GM15510 (cell line): Measurements from ENCODE around the gene GIPC1.

ENCODE experiments used
- POLR2A ChIP-seq: IDR thresholded peaks from 3 replicates; pipeline ENCODE4 v1.6.1; 2011; ENCODE audit warnings: borderline replicate concordance; ENCODE audit not compliant: insufficient read length; ENCODE audit errors: extremely low read depth

Gene GIPC1, protein sequence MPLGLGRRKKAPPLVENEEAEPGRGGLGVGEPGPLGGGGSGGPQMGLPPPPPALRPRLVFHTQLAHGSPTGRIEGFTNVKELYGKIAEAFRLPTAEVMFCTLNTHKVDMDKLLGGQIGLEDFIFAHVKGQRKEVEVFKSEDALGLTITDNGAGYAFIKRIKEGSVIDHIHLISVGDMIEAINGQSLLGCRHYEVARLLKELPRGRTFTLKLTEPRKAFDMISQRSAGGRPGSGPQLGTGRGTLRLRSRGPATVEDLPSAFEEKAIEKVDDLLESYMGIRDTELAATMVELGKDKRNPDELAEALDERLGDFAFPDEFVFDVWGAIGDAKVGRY

DNA sequence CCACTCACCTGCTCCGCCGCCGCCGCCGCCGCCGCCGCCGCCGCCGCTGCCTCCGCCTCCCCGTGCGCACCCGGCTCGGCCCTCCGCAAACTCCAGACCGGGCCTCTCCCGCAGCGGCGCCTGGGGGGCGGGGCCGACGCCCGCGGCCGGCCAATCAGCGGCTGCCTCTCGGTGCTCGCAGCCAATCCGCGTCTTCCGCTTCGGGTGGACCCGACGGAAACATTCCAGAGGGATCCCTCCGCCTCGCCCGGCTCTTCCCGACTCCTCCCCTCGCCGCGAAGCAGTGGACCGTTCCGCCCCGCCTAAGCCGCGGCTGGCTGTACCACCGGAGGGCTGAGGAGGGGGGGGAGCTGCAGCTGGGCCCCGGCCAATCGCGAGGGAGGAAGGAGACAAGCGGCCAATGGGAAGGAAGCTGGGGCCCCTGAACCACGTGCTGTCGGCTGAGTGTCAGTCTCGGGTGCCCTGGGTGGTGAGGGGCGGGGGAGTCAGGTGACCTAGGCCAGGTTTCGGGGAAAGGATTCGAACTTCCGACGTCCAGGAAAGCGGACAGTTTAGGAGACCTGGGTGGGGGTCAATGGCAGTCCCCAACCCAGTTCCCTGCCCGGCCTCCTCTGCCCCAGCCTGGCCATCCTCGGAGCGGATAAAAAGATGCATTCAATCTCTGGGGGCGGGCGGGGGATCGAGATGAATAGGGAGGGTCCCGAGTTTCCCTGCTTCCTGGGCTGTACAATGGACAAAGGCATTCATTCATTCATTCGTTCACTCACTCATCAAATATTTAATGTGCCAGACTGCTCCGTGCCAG lies at the start of gene GIPC1:
Gene GIPC1, minus strand, starts transcription at position 99 of the 805 bp plus-strand sequence. CDS start 13,151 bp downstream, outside the sequence.
- peak; percentile 31 for TF ChIP-seq POLR2A

DNA sequence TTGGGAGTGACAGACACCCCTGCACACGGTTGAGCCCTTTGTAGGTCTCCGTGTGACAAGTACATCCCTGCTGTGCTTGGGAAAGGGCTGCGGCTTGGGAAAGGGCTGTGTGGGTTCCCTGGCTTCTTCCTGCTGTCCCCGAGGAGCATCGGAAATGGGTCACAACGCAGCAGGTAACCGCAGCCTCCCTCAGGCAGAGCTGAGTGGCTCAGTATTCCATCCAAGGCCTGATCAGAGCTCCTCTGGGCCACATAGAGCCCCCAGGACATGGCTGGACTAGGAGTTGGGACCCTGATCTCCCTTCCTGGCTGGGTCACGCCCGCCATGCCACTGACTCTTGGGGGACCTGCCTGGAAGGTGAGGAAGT lies 49.8 kb upstream of the GIPC1 start:
- TF ChIP-seq POLR2A, result no peak

DNA sequence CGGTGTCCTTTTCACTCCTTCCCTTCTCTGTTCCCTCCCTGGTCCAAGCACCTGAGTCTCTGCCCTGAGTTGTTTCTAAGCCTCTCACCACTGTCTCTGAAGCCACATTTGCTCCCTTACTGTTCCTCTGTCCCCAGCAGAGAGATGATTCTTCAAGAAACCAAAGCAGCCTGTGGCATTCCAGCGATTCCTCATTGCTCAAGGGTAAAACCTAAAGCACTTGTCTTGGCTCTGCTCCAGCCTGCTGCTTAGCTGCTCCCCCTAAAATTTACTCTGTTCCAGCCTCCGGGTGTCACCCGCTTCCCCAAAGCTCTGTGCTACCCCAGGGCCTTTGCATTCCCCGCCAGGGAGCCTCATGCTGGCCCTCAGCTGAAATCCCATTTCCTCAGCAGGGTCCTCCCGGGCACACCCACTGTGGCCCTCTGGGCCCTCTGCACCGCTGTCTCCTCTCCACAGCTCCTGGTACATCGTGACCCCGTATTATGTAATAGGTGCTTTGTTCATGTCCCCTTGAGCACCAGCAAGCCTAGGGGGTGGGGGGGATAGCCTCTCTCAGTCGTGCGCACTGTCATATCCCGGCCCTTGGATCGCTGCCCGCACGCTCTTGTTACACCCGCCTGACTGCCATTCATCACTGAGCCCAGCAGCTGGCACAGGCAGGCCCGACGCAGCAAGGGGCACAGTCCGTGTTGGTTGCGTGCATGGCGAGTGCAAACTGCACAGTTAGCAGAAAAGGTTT lies 49.2 kb upstream of the GIPC1 start:
- no peak for TF ChIP-seq POLR2A

DNA sequence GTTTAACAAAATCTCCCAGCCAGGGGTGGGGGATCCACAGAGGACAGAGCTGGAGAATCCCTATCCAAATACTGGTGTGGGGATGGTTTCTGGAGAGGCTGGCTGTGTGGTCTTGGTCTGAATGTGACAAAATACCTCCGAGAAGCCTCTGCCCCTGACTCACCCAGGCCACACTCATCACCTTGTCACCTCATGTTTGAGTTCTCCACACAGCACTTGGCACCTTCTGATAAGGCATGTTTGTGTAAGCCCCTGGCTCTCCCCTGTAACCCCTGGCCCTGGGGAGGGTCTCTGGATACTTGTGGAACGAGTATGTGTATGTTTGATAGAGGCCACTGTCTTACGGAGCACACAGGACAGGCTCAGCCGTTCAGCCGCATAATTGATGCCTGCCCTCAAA lies 48.1 kb upstream of the GIPC1 start:
- no peak for TF ChIP-seq POLR2A

DNA sequence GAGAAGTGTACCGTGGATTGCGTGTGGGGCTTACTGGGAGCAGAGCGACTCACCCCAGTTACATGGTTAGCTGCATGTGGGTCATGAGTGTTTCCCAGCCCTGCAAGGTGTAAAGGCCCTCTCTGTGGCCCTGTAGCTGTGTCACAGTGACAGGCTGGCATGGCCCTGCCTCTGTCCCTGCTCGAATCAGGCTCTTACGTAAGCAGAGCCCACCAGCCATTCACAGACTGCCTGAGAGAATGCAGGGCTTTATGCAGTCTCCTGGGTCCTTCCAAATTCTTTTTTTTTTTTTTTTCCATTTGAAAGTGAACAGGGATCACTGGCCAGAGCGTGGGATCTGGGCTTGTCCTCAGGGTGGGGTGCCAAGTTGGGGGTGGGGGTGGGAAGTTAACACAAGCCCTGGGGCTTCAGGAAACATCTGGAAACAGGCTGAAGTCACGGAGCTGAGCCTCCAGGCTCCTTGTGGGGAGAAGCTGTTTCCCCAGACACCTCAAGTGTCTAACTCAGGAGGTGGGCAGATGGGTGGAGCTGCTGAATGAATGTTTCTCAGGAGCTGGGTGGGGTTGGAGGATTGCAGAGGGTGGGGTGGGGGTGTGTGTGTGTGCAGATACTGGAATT lies 46.9 kb upstream of the GIPC1 start:
- no peak for TF ChIP-seq POLR2A

DNA sequence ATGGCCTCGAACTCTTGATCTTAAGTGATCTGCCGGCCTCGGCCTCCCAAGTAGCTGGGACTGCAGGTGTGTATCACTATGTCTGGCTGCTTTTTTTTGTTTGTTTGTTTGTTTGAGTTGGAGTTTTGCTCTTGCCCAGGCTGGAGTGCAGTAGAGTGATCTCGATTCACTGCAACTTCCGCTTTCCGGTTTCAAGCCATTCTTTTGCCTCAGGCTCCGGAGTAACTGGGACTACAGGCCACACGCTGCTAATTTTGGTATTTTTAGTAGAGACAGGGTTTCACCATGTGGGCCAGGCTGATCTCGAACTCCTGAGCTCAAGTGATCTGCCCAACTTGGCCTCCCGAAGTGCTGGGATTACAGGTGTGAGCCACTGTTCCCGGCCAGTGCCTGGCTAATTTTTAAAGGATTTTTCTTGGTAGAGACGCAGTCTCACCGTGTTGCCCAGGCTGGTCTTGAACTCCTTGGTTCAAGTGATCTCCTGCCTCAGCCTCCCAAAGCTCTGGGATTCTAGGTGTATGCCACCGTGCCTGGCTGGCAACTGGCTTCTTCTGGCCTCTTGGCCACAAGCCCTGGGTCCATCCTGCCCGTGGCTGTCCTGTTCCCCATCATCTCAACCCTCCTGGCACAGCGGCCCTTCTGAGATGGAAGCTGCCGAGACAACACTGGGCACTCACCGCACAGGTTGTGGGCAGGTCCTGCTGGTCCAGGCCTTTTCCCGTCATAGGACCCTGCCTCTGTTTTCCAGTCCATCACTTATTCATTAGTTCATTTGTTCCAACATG lies 45.0 kb upstream of the GIPC1 start:
- no peak for TF ChIP-seq POLR2A

DNA sequence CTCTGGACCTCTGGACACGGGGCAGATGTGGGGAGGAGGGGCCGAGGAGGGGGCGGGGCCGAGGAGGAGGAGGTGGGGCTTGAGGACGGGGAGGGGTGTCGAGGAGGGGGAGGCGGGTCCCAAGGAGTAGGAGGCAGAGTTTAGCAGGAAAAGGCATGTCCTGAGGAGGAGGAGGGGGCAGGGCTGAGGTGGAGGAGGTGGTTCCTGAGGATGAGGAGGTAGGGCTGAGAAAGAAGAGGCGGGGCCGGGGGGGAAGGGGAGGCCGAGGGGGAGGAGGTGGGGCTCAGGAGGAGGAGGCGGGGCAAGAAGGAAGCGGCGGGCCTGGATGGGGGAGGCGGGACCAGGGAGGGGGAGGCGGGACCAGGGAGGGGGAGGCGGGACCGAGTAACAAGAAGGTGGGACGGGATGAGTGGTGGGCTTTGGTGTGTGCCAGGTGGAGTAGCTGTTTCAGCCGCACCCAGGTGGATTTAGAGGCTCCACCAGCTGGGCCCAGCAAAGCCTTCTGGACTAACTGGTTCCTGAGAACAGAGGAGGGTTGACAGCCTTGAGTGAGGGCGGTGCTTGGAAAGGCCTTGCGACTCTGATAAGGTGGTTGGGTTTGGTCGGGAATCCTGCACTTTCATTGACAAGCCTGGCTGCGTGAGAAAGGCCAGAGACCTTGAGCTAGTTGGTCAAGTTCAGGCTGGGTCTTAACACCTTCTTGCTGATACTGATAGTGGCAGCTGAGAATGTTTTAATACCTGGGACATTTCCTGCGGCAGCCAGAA lies 41.2 kb upstream of the GIPC1 start:
- TF ChIP-seq POLR2A, result no peak

DNA sequence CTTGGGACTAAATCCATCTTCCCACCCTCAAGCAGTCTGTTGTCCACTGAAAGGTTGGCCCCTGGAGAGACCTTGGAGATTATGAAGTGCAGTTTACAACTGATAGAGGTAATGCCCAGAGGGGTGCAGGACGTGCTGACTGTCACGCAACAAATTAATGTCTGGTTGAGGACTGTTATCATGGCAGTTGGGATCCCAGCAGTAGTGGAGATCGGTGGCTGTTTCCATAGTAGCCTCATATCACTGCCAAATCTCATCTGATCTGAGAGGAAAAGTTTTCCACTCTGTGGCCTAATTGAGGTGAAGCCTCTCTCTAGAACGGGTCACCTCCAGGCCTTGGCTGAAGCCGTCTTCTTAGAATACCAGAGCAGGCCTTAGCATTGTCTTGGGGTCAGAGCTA lies 37.5 kb upstream of the GIPC1 start:
- TF ChIP-seq POLR2A, result no peak

DNA sequence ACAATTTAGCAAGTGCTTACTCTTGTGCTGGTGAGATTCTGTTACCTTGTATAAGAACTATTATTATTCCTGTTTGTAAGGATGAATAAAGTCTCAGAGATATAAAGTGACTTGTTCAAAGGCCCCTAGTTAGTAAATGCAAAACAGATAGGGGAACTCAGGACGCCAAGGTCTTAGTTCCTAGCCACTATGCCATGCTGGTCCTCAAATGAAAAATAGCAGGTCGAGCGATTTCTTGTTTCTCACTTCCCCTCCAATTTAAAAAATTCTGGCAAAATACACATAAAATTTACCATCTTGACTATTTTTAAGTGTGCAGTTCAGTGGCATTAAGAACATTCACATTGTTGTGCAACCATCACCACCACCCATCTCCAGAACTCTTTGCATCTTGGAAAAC lies 34.6 kb upstream of the GIPC1 start:
- no peak for TF ChIP-seq POLR2A

DNA sequence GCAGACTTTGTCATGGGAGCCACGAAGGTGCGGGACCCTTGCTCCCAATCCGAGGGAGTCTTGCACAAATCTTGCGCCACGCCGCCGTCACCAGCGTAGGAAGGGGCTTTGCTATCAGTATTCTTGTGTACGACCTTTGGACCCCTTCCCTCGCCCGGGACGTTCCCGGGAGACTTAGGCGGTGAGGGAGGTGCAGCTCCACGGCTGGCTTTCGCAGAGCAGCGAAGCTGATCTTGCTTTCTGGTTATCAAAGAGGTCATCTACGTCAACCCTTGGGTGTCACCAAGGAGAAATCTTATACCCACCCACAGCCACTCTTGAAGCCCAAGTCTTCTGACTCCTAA lies 34.0 kb upstream of the GIPC1 start:
- TF ChIP-seq POLR2A, result no peak

DNA sequence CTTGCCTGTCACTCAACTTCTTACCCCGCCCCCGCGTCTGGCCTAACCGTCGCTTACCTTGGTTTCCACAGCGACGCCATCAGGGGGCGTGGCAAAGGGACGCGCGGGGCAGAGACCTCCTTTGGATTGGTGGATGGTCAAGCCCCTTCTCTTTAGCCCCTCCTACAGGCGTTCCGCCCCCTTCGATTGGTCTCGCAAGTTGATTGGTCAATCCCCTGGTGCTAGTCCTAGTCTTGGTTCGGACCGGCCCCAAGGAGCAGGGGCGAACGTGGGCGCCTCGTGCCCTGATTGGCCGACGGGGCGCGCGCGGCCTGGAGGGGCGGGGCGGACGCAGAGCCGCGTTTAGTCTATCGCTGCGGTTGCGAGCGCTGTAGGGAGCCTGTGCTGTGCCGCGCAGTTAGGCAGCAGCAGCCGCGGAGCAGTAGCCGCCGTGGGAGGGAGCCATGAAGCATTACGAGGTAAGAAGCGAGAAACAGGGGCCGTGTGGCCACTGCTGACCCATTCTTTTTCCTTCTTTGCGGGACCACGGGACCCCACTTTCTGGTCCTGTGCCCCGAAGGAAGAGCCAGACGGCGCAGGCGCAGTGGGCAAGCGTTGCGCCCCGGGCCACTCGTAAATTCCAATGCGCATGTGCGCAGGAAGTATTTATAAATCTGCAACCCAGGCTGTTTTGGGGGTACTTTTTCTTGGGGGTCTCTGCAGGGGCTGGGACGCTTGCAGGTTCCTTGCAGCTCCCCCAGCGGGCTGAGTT lies 33.5 kb upstream of the GIPC1 start, which contains the start of gene TECR:
Gene TECR, plus strand, starts transcription at position 341 of the 751 bp plus-strand sequence. Its CDS starts 103 bp downstream, at position 444.
- peak; percentile 98 for TF ChIP-seq POLR2A

DNA sequence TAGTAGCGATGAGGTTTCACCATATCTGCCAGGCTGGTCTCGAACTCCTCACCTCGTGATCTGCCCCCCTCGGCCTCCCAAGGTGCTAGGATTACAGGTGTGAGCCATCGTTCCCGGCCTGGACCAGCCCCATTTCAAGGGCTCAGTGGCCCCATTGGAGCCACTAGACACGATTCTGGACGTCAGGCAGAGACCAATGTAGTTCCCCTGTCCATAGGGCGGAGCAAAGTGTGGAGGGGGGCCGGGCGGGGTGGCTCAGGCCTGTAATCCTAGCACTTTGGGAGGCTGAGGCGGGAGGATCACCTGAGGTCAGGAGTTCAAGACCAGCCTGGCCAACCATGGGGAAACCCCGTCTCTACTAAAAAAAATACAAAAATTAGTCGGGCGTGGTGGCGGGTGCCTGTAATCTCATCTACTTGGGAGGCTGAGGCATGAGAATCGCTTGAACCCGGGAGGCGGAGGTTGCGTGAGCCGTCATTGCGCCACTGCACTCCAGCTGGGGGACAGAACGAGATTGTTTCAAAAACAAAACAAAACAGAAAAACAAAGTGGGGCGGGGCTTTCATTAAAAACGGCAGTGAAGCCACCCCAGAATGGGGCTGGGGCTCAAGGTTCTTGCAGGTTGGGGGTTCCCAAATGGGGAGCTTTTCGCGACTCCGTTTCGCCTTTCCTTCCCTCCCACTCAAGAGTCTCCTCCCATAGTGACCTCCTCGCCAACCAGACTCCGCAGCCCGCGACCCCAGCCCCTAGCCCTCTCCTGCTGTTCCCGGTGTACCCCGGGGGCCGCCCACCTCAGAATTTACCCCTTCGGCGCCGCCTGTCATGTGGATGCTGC lies 32.7 kb upstream of the GIPC1 start:
- no peak for TF ChIP-seq POLR2A
